ENCODE data around the gene STYXL1.

DNA sequence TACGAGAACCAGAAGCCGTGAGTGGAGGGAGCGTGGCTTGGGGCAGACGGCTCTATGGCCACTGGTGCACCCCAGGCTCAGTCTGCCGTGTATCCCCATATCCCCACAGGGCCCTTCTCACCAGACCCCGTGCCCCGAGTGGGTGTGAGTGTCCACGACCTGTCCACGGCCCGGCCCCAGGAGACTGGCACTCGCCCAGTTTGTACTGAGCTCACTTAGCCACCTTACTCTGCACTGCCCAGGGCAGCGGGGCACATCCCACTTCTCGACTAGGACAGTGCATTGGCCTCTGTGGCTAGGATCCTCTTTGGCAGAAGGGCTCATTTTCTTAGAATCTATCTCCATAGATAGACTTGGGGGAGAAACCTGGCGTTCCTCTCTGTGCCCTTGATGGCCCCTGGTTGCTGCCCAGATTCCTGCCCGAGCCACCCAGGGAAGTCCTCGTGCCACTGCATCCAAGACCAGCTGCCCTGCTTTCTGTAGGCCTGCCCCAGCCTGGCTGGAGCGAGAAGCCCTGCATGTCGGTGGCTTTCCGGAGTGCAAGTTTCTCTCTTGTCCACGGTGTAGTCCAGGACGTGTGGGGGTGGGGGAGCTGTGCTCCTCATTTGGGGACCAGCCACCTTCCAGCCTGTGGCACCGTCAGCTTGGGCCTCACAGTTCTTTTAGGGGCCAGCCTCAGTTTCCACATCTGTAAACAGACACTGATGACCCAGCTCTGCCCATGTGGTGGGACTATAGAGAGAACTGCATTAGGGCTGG is 65.3 kb downstream of the STYXL1 start:
- TF ChIP-seq, protein P1, sequence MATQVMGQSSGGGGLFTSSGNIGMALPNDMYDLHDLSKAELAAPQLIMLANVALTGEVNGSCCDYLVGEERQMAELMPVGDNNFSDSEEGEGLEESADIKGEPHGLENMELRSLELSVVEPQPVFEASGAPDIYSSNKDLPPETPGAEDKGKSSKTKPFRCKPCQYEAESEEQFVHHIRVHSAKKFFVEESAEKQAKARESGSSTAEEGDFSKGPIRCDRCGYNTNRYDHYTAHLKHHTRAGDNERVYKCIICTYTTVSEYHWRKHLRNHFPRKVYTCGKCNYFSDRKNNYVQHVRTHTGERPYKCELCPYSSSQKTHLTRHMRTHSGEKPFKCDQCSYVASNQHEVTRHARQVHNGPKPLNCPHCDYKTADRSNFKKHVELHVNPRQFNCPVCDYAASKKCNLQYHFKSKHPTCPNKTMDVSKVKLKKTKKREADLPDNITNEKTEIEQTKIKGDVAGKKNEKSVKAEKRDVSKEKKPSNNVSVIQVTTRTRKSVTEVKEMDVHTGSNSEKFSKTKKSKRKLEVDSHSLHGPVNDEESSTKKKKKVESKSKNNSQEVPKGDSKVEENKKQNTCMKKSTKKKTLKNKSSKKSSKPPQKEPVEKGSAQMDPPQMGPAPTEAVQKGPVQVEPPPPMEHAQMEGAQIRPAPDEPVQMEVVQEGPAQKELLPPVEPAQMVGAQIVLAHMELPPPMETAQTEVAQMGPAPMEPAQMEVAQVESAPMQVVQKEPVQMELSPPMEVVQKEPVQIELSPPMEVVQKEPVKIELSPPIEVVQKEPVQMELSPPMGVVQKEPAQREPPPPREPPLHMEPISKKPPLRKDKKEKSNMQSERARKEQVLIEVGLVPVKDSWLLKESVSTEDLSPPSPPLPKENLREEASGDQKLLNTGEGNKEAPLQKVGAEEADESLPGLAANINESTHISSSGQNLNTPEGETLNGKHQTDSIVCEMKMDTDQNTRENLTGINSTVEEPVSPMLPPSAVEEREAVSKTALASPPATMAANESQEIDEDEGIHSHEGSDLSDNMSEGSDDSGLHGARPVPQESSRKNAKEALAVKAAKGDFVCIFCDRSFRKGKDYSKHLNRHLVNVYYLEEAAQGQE (IDR thresholded peaks at IDR 0.05), result no peak
- TF ChIP-seq TAF1 (conservative IDR thresholded peaks at IDR 0.05), result no peak

Data from liver (tissue), 2 donors.